Measurements from ENCODE around the gene BEGAIN.

The BEGAIN gene

GRCh38 chr14:100602621-100603230, 15.5 kb upstream of the BEGAIN start:
- no peak for DNase-seq (ENCODE audit: low read depth in 2 of 3, low spot score in 2 of 3)

DNA sequence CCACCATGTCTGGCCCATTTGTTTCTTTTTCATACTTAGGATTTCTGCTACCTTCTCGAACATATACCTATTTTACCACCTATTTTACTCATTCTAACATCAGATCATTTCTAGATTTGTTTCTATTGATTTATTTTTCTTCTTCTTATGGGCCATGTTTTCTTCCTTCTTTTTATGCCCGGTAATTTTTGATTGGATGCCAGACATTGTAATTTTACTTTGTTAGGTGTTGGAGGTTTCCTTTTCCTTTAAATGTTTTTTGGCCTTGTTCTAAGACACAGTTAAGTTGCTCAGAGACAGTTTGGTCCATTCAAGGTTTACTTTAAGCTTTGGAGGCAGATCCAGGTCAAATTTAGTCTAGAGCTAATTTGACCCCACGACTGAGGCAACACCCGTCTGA, 14.7 kb upstream of the BEGAIN start:
- DNase-seq (ENCODE audit: low read depth in 2 of 3, low spot score in 2 of 3), result no peak

- no peak for DNase-seq (ENCODE audit: low read depth in 2 of 3, low spot score in 2 of 3)
Measured at GRCh38 chr14:100601064-100601463, 13.8 kb upstream of the BEGAIN start.

DNA sequence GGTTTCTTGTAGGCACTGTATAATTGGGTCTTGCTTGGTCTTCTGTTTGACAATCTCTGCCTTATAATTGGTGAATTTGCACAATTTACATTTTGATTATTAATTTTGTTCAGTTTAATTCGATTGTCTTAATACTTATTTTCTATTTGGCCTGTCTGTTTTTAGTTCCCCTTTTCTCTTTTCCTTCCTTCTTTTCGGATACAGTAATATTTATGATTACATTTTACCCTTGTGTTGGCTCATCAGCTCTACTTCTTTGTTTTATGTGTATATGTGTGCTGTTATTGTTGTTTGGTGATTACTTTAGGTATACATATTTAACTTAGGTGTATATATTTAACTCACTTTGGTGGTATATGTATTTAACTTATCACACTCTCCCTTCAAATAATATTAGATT, 12.8 kb upstream of the BEGAIN start:
- no peak for DNase-seq (ENCODE audit: low read depth in 2 of 3, low spot score in 2 of 3)

DNA sequence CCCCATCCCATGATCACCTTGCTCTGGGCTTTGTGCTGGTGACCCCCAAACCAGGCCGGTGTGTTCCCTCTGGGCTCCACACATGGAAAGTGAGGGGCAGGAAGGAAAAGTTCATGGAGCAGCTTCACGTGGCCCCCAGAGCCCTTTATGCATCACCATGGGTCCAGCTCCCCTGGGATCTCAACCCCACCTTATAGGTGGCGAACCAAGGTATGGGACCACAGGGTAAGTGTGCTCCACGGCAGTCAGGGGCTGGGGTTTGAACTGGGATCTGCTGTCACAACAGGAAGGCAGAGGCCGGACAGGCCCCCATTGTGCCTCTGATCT, 7.4 kb upstream of the BEGAIN start:
- DNase-seq (ENCODE audit: low read depth in 2 of 3, low spot score in 2 of 3), result no peak

DNA sequence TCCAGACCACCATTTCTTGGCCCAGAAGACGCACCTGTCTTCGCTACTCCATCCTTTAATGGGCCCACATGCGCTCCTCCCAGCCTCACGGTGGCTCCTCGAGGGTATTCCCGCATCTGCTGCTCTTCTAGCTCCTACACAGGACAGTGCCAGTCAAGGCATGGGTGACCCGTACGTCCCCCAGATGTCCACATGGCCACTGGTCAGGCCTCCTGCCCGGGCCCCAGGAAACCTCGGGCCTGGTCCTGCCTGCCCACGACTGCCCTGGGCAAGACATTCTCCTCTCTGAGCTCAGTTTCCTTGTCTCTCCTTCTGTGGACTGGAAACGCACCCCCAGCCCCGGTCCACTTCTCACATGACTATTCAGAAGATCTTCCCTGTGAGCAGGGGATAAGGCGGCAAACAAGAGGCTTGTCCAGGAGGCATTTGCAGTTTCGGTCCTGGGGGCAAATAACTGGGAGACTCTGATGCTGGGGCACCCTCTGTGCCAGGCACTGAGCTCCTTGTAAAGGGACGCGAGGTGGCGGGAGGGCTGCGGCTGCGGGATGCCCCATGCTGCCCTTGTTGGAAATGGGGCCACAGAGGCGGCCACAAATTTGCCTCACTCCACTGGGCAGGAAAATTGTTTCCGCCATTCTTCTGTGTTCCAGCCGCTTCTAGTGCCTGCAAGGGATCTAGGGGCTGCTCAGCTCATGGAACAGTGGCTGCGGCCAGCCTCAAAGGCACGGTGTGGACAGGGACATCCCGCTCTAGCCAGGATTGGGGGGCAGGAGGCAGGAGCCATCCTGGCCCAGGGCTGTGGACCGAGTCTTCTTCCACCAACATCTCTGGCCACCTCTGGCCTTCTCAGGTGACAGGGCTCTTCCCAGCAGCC, 6.8 kb upstream of the BEGAIN start:
- no peak for DNase-seq (ENCODE audit: low read depth in 2 of 3, low spot score in 2 of 3)

DNA sequence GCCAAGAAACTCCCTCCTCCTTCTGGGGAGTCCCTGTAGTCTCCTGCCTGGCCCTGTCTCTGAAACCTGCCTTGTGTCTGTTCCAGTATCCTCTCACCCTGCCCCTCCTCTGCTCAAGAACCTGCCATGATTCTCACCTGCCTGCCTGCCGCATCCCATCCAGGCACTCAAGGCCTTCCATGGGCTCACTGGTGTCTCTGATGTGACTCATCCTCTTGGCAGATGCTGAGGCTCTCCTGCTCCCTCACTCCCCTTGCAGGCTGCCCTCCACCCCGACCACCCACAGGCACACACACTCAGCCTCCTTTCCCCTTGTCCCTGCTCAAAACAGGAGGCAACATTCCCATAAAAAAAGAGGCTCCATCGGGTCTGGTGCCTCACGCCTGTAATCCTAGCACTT, 5.8 kb upstream of the BEGAIN start:
- DNase-seq (ENCODE audit: low read depth in 2 of 3, low spot score in 2 of 3), result no peak

DNA sequence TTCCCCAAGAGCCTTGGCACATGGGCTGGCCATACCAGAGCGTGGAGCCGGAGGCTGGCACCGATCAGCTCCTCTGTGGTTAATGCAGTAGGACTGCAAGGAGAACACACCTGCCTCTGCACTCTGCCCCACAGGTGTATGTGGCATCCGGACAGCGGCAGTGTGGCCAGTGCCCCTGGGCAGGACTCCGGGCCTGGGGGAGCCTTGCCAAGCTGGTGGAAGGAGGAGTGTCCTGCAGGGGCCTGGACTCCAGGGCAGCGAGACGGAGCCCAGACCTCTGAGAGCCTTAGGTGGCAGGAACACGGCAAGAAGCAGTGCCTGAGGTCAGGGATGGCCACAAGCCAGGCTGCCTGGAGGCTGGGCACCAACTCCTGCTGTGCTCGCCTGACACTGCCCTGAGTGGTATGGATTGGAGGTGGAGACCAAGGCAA, 5.3 kb upstream of the BEGAIN start:
- DNase-seq (ENCODE audit: low read depth in 2 of 3, low spot score in 2 of 3), result no peak

GRCh38 chr14:100591453-100592371, 4.5 kb upstream of the BEGAIN start:
- no peak for DNase-seq (ENCODE audit: low read depth in 2 of 3, low spot score in 2 of 3)

- DNase-seq (ENCODE audit: low read depth in 2 of 3, low spot score in 2 of 3), result no peak
Measured at GRCh38 chr14:100590726-100591452, 3.7 kb upstream of the BEGAIN start.

- no peak for DNase-seq (ENCODE audit: low read depth in 2 of 3, low spot score in 2 of 3)
Measured at GRCh38 chr14:100589760-100590469, 2.7 kb upstream of the BEGAIN start.

- DNase-seq (ENCODE audit: low read depth in 2 of 3, low spot score in 2 of 3), result no peak
Measured at GRCh38 chr14:100589071-100589759, 2.0 kb upstream of the BEGAIN start.

DNA sequence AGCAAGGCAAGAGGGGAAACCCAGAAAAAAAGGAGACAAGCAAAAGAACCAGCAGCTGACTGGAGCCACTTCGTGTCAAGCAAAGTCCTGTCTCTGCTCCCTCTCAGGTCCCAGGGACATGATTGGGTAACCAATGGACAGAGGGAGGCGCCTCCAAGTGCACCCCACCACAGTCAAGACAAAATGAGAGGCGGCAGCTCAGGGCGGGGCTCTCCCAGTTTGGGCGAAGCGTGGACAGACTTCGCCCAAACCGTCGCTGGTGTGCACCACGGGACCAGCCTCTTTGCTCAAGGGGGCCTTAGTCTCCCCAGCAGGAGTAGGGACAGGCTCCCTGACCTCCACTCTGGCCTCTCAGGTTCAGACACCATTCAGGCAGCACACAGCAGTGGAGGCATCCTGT, 1.5 kb upstream of the BEGAIN start:
- no peak for DNase-seq (ENCODE audit: low read depth in 2 of 3, low spot score in 2 of 3)

DNA sequence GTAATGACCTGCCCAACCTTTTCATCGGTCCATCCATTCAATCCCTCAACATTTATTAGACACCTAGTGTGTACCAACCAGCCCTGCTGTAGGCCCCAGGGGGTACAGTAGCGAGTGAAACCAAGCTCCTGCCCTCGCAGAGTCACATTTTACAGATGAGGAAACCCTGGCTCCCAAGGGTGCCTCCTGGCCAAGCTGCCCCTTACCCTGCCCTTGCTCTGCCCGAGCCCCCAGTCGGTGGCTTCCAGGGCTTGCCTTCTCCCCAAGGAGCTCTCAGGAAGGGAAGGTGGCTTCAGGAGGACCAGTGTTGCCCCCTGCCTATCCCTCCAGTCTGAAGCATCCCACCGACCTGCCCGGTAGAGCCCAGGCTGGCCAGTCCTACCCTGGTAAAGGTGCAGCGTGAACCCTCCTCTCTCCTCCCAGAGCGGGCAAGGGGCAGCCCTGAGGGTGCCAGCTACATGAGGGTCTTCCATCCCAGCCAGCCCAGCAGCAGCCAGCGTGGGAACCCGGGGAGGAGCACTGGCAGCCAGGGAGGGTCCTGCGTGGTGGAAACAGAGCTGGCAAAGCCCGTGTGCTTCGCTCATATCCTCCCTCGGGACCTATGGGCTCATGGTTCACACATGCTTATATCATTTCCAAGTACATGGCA, 670 bp upstream of the BEGAIN start:
- DNase-seq (ENCODE audit: low read depth in 2 of 3, low spot score in 2 of 3), result no peak

GRCh38 chr14:100586403-100587085, 673 bp downstream of the BEGAIN start:
- DNase-seq (ENCODE audit: low read depth in 2 of 3, low spot score in 2 of 3), result no peak

DNA sequence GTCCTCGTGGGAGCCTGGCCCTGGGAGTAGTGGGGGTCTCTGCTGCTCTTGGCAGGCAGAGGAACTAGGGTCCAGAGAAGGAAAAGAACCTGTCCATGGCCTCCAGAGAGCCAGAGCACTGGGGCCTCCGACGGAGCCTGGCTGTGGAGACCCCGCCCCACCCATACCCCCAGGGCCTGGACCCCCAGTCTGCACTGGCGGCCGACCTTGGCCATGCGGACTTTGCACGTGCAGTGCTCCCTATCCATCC, 1.1 kb downstream of the BEGAIN start:
- DNase-seq (ENCODE audit: low read depth in 2 of 3, low spot score in 2 of 3), result no peak

GRCh38 chr14:100585448-100586152, 1.6 kb downstream of the BEGAIN start:
- DNase-seq (ENCODE audit: low read depth in 2 of 3, low spot score in 2 of 3), result no peak
